ENCODE measurements around the gene HSP90AB1. TPM values are rescaled to one million over a fixed set of nuclear protein-coding genes. Genes with fewer than 3 reads are reported as not detected.
A peak's percentile ranks its signal among the peaks of the same experiment; 100 is the strongest.

Gene HSP90AB1
- polyA plus RNA-seq, 2 of the 4 experiments (the other 2 are of a cell fraction), result 1,136 to 1,155 TPM

DNA sequence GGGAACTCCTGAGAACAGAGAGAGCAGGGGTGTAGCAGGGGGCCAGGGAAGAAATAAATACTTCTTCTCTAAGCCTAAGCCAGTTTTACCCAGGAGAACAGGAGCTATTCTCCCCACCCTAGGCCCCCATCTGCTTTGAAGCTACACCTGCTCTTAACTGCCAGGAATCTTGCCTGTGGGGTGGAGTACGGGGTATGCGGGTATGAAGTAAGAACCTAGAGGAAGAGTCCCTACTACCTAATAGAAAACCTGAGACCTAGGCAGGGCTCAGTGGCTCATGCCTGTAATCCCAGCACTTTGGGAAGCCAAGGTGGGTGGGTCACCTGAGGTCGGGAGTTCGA is 22.0 kb upstream of the HSP90AB1 start (continued):
- TF ChIP-seq NPAS2 (CRISPR knock-in tag; IDR thresholded peaks at IDR 0.05; ENCODE audit: borderline replicate concordance) (no peak), PBX3 (IDR thresholded peaks at IDR 0.05) (no peak), POLR2A (IDR thresholded peaks at IDR 0.05; ENCODE audit: low read length) (no peak), CEBPB (IDR thresholded peaks at IDR 0.05) (no peak)

DNA sequence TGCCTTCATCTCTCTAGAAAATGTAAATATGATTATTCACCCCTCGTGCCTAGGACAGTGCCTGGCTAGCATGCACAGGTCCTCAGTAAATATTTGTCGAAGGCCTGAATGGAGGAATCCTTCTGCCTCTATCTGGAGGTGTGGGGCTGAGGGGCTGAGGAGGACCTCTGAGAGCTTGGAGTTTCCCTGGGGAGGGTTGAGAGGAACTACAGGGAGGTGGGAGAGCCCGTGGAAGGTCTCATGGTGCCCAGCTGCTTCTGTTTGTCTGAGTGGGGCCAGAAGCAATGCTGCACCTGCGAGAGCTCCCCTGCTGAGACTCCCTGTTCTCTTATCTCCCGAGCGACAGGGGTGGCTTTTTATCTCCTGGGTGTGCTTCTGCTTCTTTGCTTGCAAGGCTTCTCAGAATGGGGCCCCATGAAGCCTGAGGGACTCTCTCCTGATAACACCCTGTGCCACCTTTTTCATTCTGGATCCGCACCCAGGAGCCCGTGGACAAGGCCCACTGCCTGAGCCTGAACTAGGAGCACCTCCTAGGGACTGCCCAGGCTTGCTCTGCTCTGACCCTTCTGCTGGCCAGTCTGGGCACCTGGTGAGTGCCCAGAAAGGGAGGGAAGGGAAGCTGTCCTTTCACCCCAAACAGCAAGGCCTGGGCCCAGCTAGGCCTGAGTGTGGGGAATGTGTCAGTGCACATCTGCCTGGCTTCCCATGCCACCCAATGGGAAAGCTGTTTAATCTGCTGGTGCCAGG is 21.1 kb upstream of the HSP90AB1 start:
- Histone ChIP-seq H3K4me2 (no peak overlapping the region; the same call in 2 of the 3 replicates), H3K9me3 (no peaks in the 10 kb centered on the region), H3K27ac (0 out of 6 replicates have a peak overlapping the region, but pooled peaks of 1 of the 2 experiments have one; percentile 9), H3K4me3 (no peak overlapping the region), H3K4me1 (peaks cover 48% of the 10 kb centered on the region)
- CTCF ChIA-PET, result interaction anchor here (2.2 to 9.2 kb wide), 3 partner anchors 10 to 53 kb away, joined by 9 to 111 read pairs (median 11); no protein-coding TSS in a partner anchor
- WGBS (ENCODE audit: missing lambda C conversion rate), result 83% methylated on average over 8 of the region's 8 CpGs
- DNase-seq (ENCODE audit: low read depth in 1 of 2, low spot score in 1 of 2) (no peak), ATAC-seq (no peak), FAIRE-seq (no peak)
- POLR2A ChIA-PET, result no interaction called here
- TF ChIP-seq ESRRA (IDR thresholded peaks at IDR 0.05; ENCODE audit: borderline replicate concordance, low read length) (no peak), CTCF (IDR thresholded peaks at IDR 0.05) (no peak), JUNB (IDR thresholded peaks at IDR 0.05) (no peak), POLR2A (IDR thresholded peaks at IDR 0.05; ENCODE audit: low read length) (no peak), PHF8 (IDR thresholded peaks at IDR 0.05; ENCODE audit: borderline replicate concordance, low read depth) (no peak), BHLHE40 (IDR thresholded peaks at IDR 0.05; ENCODE audit: low read depth, low read length) (no peak), SREBF2 (IDR thresholded peaks at IDR 0.05) (no peak), PBX3 (IDR thresholded peaks at IDR 0.05) (no peak), SMC3 (IDR thresholded peaks at IDR 0.05) (no peak), HOXB13 (CRISPR knock-in tag; IDR thresholded peaks at IDR 0.05; ENCODE audit: low read depth) (no peak), ZNF302 (CRISPR knock-in tag; IDR thresholded peaks at IDR 0.05) (no peak), RARB (CRISPR knock-in tag; IDR thresholded peaks at IDR 0.05) (no peak)

- DNase-seq (ENCODE audit: low read depth in 1 of 2, low spot score in 1 of 2) (no peak), FAIRE-seq (no peak), ATAC-seq (no peak)
- POLR2A ChIA-PET, result no interaction called here
- Histone ChIP-seq H3K4me3 (no peak overlapping the region), H3K4me2 (no peak overlapping the region; the same call in 2 of the 3 replicates), H3K4me1 (peaks cover 40% of the 10 kb centered on the region), H3K27ac (no peak overlapping the region), H3K9me3 (no peaks in the 10 kb centered on the region)
- CTCF ChIA-PET, result interaction anchor here (0.9 to 9.2 kb wide), 4 partner anchors 9 to 56 kb away, joined by 3 to 111 read pairs (median 9); no protein-coding TSS in a partner anchor
- 85% methylated on average over 11 of the region's 15 CpGs for WGBS (ENCODE audit: missing lambda C conversion rate)
- TF ChIP-seq JUNB (IDR thresholded peaks at IDR 0.05), result no peak
- TF ChIP-seq CTCF (IDR thresholded peaks at IDR 0.05), result no peak
- no peak for TF ChIP-seq SREBF2 (IDR thresholded peaks at IDR 0.05)
- TF ChIP-seq EHF (CRISPR knock-in tag; IDR thresholded peaks at IDR 0.05), result no peak
- no peak for TF ChIP-seq ZC3H11A (IDR thresholded peaks at IDR 0.05)
- TF ChIP-seq CBX2 (IDR thresholded peaks at IDR 0.05; ENCODE audit: borderline replicate concordance, low read depth), result no peak
- no peak for TF ChIP-seq CBX8 (IDR thresholded peaks at IDR 0.05)
- no peak for TF ChIP-seq GATA3 (IDR thresholded peaks at IDR 0.05; ENCODE audit: borderline replicate concordance)
- TF ChIP-seq, protein P1, sequence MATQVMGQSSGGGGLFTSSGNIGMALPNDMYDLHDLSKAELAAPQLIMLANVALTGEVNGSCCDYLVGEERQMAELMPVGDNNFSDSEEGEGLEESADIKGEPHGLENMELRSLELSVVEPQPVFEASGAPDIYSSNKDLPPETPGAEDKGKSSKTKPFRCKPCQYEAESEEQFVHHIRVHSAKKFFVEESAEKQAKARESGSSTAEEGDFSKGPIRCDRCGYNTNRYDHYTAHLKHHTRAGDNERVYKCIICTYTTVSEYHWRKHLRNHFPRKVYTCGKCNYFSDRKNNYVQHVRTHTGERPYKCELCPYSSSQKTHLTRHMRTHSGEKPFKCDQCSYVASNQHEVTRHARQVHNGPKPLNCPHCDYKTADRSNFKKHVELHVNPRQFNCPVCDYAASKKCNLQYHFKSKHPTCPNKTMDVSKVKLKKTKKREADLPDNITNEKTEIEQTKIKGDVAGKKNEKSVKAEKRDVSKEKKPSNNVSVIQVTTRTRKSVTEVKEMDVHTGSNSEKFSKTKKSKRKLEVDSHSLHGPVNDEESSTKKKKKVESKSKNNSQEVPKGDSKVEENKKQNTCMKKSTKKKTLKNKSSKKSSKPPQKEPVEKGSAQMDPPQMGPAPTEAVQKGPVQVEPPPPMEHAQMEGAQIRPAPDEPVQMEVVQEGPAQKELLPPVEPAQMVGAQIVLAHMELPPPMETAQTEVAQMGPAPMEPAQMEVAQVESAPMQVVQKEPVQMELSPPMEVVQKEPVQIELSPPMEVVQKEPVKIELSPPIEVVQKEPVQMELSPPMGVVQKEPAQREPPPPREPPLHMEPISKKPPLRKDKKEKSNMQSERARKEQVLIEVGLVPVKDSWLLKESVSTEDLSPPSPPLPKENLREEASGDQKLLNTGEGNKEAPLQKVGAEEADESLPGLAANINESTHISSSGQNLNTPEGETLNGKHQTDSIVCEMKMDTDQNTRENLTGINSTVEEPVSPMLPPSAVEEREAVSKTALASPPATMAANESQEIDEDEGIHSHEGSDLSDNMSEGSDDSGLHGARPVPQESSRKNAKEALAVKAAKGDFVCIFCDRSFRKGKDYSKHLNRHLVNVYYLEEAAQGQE (IDR thresholded peaks at IDR 0.05), result no peak
- no peak for TF ChIP-seq CEBPB (IDR thresholded peaks at IDR 0.05)
- TF ChIP-seq PBX3 (IDR thresholded peaks at IDR 0.05), result no peak
- TF ChIP-seq CHD4 (IDR thresholded peaks at IDR 0.05; ENCODE audit: borderline replicate concordance), result no peak
Observed at GRCh38 chr6:44226368-44227147, 20.3 kb upstream of the HSP90AB1 start.

All from A549 (cell line).